ENCODE measurements around the gene DCHS2. TPM values are rescaled to one million over a fixed set of nuclear protein-coding genes. Genes with fewer than 3 reads are reported as not detected.

Gene DCHS2
- total RNA-seq, 4 donors from 2014 or later: 0.53 to 1.5 (median 0.57) TPM; not detected in 1

GRCh38 chr4:154234576-154234975, 257.0 kb downstream of the DCHS2 start:
- H3K27me3 ChIP-seq: no peaks in the 10 kb centered on the region
- 76 to 79% methylated on average over 4 of the region's 4 CpGs for WGBS, 2 donors
- H3K9me3 ChIP-seq: no peaks in the 10 kb centered on the region
- no peak overlapping the region for H3K4me3 ChIP-seq
- DNase-seq: no peak
- no peaks in the 10 kb centered on the region for H3K4me1 ChIP-seq
- H3K36me3 ChIP-seq: no peaks in the 10 kb centered on the region
- TF ChIP-seq POLR2A (IDR thresholded peaks at IDR 0.05): no peak
- TF ChIP-seq, protein P1, sequence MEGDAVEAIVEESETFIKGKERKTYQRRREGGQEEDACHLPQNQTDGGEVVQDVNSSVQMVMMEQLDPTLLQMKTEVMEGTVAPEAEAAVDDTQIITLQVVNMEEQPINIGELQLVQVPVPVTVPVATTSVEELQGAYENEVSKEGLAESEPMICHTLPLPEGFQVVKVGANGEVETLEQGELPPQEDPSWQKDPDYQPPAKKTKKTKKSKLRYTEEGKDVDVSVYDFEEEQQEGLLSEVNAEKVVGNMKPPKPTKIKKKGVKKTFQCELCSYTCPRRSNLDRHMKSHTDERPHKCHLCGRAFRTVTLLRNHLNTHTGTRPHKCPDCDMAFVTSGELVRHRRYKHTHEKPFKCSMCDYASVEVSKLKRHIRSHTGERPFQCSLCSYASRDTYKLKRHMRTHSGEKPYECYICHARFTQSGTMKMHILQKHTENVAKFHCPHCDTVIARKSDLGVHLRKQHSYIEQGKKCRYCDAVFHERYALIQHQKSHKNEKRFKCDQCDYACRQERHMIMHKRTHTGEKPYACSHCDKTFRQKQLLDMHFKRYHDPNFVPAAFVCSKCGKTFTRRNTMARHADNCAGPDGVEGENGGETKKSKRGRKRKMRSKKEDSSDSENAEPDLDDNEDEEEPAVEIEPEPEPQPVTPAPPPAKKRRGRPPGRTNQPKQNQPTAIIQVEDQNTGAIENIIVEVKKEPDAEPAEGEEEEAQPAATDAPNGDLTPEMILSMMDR (IDR thresholded peaks at IDR 0.05): no peak
- intact Hi-C loops (cut with DNase I): no loop called here
- no peak overlapping the region for H3K27ac ChIP-seq

DNA sequence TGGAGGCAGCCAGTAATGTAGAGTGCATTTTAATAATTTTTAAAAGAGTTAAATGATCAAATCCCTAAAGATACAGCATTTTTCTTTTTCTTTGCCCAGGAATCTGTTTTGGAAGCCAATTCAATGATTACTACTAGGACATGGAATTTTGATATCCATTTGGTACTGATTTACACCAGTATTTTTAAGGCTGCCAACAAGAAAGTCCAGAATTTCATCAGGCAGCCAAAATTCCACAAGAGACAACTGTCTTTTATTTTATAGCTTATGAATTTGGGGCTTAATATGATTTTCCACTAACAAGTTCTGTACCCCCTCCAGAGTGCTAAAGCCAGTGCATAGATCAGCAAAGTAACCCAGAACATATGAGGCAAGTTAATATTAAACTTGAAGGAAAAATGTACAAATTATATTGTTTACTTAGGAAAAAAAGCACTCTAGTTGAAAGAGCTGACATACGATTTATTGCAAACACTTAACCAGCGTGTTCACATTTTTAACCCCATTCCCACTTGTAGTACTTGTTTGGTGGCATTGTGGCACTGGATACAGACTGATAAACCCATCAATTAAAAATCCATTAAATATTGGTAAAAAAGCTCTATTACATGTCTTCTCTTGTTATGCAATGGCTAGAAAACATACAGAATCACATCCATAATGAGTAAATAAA, 259.7 kb downstream of the DCHS2 start:
- 29 to 40% methylated on average over 2 of the region's 2 CpGs for WGBS, 2 donors
- intact Hi-C loops (cut with DNase I): no loop called here

DNA sequence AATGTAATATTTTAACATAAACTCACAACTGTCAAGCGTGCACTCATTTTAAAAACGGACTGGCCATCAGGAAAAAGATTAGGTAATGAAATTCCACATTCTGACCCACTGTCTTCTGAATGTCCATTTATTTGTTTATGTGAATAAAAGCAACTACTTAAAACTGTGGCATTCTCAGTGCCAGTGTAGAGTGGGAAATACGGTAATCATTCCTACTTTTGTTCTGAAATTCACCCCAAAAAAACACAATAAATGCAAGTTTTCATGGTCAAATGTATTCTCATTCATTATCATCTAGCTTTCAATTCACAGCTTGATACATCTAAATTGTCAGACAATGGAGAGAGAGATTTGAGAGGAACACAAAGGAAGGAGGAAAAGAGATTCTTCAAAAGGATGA, 260.9 kb downstream of the DCHS2 start:
- WGBS, 2 donors: 80 to 83% methylated on average over 3 of the region's 3 CpGs
- no peaks in the 10 kb centered on the region for H3K27me3 ChIP-seq
- H3K9me3 ChIP-seq: no peaks in the 10 kb centered on the region
- no peak overlapping the region for H3K4me3 ChIP-seq
- no peaks in the 10 kb centered on the region for H3K36me3 ChIP-seq
- DNase-seq: no peak
- H3K27ac ChIP-seq: no peak overlapping the region
- intact Hi-C loops (cut with DNase I): no loop called here
- no peaks in the 10 kb centered on the region for H3K4me1 ChIP-seq
- TF ChIP-seq, protein P1 (IDR thresholded peaks at IDR 0.05): no peak
- no peak for TF ChIP-seq POLR2A (IDR thresholded peaks at IDR 0.05)

More for the DNA sequence above, 259.7 kb downstream of the DCHS2 start:
- no peak for TF ChIP-seq POLR2A (IDR thresholded peaks at IDR 0.05)
- TF ChIP-seq, protein P1 (IDR thresholded peaks at IDR 0.05): no peak
- H3K27me3 ChIP-seq: no peaks in the 10 kb centered on the region
- H3K27ac ChIP-seq: no peak overlapping the region
- H3K4me3 ChIP-seq: no peak overlapping the region
- no peaks in the 10 kb centered on the region for H3K4me1 ChIP-seq
- H3K9me3 ChIP-seq: no peaks in the 10 kb centered on the region
- H3K36me3 ChIP-seq: no peaks in the 10 kb centered on the region
- DNase-seq: no peak

DNA sequence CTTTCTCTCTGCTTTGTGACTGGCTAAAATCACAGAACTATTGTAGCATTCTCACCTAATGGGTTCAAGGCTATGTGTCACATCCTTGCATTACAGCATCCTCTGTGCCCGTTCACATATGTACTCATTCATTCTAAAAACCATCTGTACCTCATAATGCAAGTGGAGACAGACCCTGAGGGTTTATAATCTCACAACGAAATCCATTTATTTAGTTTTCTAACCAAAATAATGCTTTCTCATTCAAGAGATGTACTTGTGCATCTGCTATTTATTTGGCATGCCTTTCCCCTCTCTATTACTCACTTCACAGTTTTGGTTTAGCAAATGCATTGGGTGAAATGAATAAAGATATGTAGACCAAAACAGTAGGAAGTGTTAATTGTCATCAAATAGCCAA, 261.5 kb downstream of the DCHS2 start:
- H3K36me3 ChIP-seq: no peaks in the 10 kb centered on the region
- no peaks in the 10 kb centered on the region for H3K9me3 ChIP-seq
- WGBS, 2 donors: 40% methylated on average over 2 of the region's 2 CpGs
- no peak for TF ChIP-seq POLR2A (IDR thresholded peaks at IDR 0.05)
- TF ChIP-seq, protein P1 (IDR thresholded peaks at IDR 0.05): no peak
- H3K27ac ChIP-seq: no peak overlapping the region
- DNase-seq: no peak
- intact Hi-C loops (cut with DNase I): no loop called here
- no peak overlapping the region for H3K4me3 ChIP-seq
- no peaks in the 10 kb centered on the region for H3K27me3 ChIP-seq
- no peaks in the 10 kb centered on the region for H3K4me1 ChIP-seq

DNA sequence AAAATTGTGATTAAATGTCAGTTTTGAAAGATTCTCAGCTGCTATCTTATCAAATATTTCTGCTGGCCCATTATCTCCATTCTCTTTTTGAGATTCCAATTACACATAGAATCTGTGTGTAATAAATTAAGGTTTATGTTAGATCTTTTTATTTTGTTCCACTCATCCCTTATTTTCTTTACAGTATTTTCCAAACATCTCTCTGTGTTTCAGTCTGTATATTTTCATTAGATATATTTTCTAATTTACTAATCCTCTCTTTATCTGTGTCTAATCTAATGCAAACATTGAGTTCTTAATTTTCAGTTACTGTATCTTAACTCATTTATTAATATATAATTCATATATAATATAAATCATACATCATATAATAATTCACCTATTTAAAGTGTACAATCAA, 268.7 kb downstream of the DCHS2 start:
- H3K4me1 ChIP-seq: no peaks in the 10 kb centered on the region
- no peak for TF ChIP-seq POLR2A (IDR thresholded peaks at IDR 0.05)
- TF ChIP-seq, protein P1 (IDR thresholded peaks at IDR 0.05): no peak
- intact Hi-C loops (cut with DNase I): no loop called here

More for the DNA sequence above, 268.7 kb downstream of the DCHS2 start:
- Histone ChIP-seq H3K9me3 (peaks cover 0 to 20% (median 0%) of the 10 kb centered on the region in 3 donors), H3K27ac (no peak overlapping the region), H3K27me3 (no peaks in the 10 kb centered on the region), H3K4me3 (no peak overlapping the region), H3K36me3 (no peaks in the 10 kb centered on the region)
- no peak for DNase-seq

Measured in esophagus squamous epithelium (tissue), 5 donors.